Measurements from ENCODE around the gene PLXNA4.

GRCh38 chr7:132578050-132578370 is 1.7 kb upstream of the PLXNA4 start:
- TF ChIP-seq CTCF (IDR thresholded peaks at IDR 0.05) (no peak), SIN3A (IDR thresholded peaks at IDR 0.05; ENCODE audit: borderline replicate concordance, insufficient read depth, low read depth, low read length) (no peak), POLR2AphosphoS5 (IDR thresholded peaks at IDR 0.05; ENCODE audit: low read depth, low read length) (no peak), REST (IDR thresholded peaks at IDR 0.05; ENCODE audit: insufficient read depth in 1 of 2, low read depth in 2 of 2, low read length in 1 of 2) (no peak), TCF7L2 (IDR thresholded peaks at IDR 0.05; ENCODE audit: low read depth, low read length) (no peak)

Measured in Panc1 (cell line).